ENCODE results near the gene PARD3.
"Not testable (repeated sequence)": the region's sequence is repeated elsewhere in the genome, so short reads cannot be mapped to it uniquely, and the experiment has no call there.

Gene PARD3

DNA sequence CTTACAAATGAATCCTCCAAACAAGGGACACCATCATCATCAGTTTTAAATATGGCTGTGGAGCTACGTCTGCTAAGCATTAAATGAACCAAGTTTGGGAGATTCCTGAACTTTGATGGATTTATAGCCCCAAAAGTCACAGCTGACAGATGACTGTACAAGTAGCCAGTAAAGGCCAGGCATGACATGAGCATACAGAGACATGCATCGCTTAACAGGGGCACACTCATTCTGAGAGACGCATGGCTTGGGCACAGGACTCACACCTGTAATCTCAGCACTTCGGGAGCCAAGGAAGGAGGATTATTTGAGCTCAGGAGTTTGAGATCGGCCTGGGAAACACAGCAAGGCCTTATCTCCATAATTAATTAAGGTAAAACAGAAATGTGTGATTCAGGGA is 166.2 kb downstream of the PARD3 start:
- no peak for DNase-seq (ENCODE audit: low read depth)

GRCh38 chr10:34647875-34648865 is 166.9 kb downstream of the PARD3 start:
- no peak for DNase-seq (ENCODE audit: low read depth)

DNA sequence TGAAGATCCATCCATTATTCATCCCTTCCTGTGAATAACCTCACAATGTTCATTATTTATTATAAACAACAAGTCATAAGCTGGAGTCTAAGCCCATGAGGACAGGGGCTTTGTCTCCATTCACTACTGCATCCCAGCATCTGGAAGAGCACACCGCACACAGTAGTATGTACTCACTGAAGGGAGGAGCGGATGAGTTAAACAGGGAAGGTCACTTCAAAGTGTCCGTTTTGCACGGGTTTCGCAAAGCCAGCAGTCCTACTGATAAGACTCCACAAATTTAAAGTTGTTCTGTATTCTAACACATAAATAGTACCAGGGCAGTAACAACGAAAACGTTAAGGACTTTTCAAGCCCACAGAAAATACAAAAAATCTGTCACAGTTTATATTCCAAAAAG is 167.9 kb downstream of the PARD3 start:
- no peak for DNase-seq (ENCODE audit: low read depth)

DNA sequence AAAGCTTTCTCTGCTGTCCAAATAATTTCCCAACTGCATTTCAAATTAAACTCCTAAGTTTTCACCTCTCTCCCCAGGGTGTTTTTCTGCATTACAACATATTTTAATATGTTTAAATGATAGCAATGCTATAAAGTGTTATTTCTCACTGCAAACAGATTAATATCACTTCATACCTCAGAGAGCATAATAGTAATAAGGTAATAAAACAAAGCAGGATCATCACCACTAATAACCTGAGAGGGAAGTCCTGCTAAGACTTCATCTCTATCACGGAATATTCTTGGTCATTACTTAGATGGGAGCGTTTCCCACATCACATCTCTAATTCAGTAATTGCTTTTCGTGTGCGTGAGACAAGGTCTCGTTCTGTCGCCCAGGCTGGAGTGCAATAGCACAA is 168.8 kb downstream of the PARD3 start:
- no peak for DNase-seq (ENCODE audit: low read depth)

DNA sequence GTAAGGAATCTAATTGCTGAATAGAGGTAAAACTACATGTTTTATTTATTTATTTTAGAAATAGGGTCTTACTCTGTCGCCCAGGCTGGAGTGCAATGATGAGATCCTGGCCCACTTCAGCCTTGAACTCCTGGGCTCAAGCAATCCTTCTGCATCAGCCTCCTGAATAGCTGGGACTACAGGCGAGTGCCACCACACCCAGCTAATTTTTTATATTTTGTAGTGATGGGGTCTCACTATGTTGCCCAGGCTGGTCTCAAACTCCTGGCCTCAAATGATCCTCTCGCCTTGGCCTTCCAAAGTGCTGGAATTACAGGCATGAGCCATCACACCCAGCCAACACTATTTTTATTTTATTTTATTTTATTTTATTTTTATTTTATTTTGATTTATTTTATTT is 170.3 kb downstream of the PARD3 start:
- DNase-seq (ENCODE audit: low read depth), result not testable (repeated sequence)

DNA sequence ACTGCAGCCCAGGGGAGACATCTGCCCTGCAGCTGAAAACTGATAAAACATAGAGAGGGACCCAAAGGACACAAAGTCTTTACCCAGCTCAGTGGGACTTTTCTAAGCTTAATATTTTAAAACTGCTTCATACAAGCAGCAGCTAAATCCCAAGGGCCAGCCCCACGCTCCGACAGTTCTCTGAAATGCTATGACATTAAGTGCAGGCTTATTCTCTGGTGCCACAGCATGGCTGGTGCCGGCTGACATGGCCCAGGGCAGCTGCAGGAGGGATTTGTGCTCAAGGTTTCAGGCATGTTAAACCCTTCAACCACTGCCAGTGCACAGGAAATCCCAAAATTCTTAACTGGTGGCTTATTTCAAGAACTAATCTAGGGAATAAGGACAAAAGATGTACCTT is 170.9 kb downstream of the PARD3 start:
- no peak for DNase-seq (ENCODE audit: low read depth)

DNA sequence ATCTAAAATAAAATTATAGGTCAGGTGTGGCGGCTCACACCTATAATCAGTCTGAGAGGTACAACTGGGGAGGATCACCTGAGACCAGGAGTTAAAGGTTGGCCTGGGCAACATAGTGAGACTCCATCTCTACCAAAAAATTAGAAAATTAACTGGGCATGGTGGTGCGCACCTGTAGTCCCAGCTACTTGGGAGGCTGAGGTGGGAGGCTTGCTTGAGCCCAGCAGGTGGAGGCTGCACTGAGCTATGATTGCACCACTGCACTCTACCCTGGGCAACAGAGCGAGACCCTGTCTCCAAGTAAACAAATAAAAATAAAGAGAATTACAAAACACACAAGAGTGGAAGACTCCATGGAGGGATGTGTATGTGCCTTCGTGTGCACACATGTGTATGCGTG is 171.5 kb downstream of the PARD3 start:
- no peak for DNase-seq (ENCODE audit: low read depth)

GRCh38 chr10:34641913-34642558 is 173.1 kb downstream of the PARD3 start:
- no peak for DNase-seq (ENCODE audit: low read depth)

DNA sequence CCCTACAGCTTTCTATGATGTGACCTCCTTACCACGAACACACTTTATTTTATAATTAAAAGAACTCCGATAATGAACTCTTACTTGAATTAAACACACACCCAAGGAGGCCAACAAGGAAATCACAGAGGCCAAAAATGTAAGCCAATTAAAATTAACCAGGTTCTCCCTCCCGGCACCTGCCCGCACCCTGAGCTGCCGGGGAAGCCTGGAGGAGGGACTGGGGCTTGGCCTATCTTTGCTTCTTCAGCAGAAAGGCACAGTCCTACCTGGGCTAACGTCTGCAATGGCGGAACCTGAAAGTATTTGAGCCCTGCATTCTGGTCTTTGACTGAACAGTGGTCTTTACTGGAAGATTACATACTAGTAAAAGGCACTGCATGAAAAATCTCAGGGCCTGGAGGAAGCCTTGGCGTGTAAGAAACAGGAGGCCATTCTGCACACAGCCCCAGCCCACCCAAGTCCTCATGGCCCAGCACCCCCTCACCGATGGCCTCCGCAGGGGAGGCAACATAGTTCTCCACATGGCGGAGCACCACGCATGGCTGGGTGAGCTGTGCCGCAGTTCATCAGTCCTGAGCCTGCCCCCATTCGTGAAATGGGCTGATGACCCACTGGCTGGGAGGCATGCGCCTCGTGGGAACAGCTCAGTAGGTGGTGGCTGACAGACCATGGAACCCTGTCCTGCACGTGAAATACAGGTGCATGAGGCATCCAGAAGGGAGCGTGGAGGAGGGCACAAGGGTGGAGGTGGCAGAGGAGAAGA is 173.8 kb downstream of the PARD3 start:
- DNase-seq (ENCODE audit: low read depth), result no peak

DNA sequence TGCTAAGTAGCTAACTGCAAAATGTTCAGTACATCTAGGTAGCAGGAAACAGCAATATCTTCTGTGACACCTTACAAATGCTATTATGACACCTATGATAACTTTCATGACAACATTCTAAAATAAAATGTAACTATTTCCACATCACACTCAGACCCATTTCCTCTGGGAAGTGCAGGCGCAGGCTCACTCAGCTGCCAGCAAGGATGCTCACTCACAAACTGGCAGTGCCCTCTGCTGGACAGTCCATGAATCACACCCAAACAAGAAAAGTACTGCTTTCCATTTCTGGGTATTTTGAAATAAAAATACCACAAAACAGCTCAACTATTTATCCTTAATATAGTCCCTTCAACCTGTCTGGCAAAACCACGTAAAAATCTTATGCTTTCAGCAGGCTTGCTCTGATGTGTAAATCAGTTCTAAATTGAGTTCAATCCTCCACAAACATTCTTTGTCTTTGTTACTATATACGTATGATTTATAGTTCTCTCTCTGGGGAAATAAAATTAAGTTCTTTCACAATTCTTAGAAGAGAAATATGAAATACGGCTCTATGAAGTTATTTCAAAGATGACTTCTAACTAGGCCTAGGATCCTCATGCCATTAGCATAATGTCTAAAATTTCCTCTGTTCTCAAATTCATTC is 176.6 kb downstream of the PARD3 start:
- DNase-seq (ENCODE audit: low read depth), result peak; percentile 88

- DNase-seq (ENCODE audit: low read depth), result no peak
Measured at GRCh38 chr10:34637418-34637911, 177.6 kb downstream of the PARD3 start.

- DNase-seq (ENCODE audit: low read depth), result no peak
Measured at GRCh38 chr10:34635111-34635510, 180.0 kb downstream of the PARD3 start.

DNA sequence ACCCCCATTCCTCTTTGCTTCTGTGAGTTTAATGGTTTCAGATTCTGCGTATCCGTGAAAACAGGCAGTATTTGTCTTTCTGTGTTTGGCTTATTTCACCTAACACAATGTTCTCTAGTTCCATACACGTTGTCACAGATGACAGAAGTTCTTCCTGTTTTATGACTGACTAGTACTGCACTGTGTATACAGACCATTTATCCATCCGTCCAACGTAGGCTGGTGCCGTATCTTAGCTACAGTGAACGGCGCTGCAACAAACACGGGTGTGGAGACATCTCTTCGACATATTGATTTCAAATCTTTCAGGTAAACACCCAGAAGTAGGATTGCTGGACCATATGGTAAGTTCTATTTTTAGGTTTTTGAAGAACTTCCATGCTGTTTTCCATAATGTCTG is 181.7 kb downstream of the PARD3 start:
- DNase-seq (ENCODE audit: low read depth), result no peak

DNA sequence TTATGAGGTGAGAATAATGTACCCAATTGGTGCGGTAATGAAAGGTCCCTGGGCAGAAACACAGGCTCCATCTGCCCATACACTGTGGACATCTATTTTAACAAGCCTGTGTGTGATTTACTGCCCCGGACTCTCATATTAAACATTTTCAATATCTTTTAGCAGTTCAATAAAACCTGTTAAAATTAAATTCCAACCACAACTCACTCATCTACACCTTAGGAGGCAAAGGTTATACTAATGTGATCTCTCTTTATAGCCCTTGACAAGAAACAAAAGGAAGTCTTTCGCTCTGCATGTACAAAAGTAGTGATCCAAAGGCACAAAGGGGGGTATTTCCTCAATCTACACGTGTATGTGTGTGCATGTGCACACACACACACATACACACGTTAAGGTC is 186.0 kb downstream of the PARD3 start:
- DNase-seq (ENCODE audit: low read depth), result no peak

DNA sequence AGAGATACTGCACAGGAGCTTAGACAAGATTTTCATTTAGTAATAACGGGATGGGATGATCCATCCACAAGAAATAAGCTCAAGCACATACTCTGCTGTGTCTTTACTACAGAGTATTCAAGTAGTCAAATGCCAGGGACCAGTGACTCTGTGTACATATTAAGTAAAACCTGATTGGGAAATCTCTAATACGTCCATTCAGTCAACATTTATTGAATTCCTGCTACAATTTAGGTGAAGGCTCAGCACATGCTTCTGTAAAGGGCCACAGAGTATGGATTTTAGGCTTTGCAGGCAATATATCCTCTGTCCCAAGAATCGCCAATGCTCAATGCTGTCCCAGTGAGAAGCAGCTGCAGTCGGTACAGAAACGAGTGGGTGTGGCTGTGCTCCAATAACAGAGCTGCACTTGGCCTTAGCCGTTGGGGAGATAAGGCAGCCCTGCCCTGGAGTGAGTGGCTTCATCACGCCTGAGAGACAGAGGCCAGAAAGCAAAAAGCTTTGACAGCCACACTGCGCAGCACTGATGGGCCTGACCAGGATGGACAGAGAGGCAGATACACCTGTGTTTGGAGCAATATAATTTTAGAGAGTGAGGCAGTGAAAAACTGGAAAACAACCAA is 186.8 kb downstream of the PARD3 start:
- DNase-seq (ENCODE audit: low read depth), result peak; percentile 44

DNA sequence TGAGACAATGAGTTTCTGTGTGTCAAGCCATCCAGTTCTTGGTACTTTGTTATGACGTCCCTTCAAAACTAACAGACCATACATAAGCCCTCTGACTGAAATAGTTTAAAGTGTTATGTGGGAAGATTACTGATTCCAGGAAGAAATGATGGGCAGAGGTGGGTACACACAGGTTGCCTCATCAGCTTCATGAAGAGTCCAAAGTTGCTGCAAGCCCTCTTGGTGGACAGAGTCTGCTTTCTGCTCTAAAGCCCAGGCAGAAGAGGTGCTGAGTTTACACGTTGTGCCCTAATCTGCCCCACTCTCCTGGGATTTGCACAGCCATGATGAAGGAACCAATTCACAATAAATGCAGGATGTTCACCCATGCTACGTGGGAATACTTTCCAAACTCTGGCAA is 187.4 kb downstream of the PARD3 start:
- DNase-seq (ENCODE audit: low read depth), result no peak

DNA sequence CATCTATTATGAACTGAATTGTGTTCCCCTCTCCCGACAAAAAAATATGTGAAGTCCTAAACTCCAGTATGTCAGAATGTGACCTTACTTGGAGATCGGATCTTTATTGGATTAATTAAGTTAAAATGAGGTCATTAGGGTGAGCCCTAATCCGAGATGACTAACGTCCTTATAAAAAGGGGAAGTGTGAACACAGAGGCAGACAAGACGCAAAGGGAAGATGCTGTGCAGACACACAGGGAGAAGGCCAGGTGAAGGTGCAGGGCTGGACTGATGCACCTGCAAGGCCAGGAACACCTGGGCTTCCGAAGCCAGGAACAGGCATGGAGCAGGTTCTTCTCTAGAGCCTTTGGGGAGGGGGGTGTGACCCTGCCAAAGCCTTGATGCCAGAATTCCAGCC is 187.8 kb downstream of the PARD3 start:
- DNase-seq (ENCODE audit: low read depth), result no peak

DNA sequence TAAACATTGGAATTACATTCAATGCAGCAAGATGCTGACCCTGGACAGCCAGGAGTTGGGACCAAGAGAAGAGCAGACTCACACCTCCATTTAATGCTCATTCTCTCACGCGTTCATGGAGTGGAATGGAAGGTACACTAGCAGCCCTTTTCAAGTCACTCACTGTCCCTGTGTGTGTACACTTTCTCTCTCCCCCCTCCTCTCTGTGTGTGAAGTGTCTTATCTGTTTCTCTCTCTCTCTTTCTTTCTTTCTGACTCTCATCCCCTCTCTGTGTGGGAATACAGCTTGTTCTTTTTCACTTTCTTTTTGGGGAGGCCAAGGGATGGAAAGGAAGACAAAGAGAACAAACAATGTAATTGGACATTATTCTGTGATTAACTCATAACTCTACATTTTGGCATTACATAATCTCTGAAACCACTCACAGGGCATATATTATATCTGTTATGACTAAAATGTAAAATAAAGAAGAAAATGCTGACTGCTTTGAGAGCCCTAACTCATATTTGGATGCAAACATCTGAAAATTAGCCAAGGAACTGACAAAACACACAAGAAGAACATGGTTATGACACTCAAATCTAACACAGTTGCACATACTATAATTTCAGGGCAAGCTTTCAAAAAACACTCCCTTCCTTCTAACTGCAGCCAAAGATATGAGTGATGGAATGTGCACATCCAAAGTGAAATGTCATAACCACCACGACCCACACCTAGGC is 188.8 kb downstream of the PARD3 start:
- DNase-seq (ENCODE audit: low read depth), result no peak

- DNase-seq (ENCODE audit: low read depth), result no peak
Measured at GRCh38 chr10:34624323-34625153, 190.6 kb downstream of the PARD3 start.

- DNase-seq (ENCODE audit: low read depth), result no peak
Measured at GRCh38 chr10:34622945-34623344, 192.2 kb downstream of the PARD3 start.

Measured in amniotic epithelial cell (primary cell).